Neural progenitor cell (in vitro differentiated cells): Measurements from ENCODE around the gene HTR7.

Experiments
- EZH2 ChIP-seq: fragments of 200-600 bp; sonication (generic); IDR thresholded peaks from 2 replicates; pipeline ENCODE4 v1.6.1; 2017; ENCODE audit warnings: antibody characterized with exemption, mild to moderate bottlenecking, moderate library complexity
- EZH2phosphoT487 ChIP-seq: fragments of 200-600 bp; sonication (generic); IDR thresholded peaks from 2 replicates; pipeline ENCODE4 v1.6.1; 2017; ENCODE audit warnings: antibody characterized with exemption
- TF ChIP-seq, protein P1 (sequence below): fragments of 200-600 bp; sonication (generic); IDR thresholded peaks from 2 replicates; pipeline ENCODE4 v1.5.1; 2017; ENCODE audit warnings: antibody characterized with exemption, mild to moderate bottlenecking

DNA sequence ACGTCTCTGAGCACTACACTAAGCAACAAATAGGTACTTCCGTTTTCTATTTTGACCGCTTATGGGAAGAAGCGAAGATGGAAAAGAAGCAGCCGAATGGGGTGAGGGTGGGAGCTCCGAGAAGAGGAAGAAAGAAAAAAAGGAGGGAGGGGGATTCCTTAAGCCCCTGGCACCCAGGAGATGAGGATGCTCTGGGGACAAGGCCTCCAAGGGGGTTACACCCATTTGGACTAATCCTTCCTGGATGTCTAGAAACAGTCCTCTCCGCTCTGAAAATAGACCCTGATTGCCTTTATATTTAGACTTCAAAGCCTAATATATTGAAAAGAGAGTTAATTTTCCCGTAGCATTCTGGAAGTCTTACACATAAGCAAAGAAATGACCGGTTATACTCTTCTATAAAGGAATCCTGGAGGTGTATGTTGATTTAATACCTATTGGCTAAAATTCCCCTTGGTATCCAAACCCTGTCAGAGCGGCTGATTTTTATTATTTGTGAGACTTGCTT is 676 bp upstream of the HTR7 start:
- TF ChIP-seq, protein P1, sequence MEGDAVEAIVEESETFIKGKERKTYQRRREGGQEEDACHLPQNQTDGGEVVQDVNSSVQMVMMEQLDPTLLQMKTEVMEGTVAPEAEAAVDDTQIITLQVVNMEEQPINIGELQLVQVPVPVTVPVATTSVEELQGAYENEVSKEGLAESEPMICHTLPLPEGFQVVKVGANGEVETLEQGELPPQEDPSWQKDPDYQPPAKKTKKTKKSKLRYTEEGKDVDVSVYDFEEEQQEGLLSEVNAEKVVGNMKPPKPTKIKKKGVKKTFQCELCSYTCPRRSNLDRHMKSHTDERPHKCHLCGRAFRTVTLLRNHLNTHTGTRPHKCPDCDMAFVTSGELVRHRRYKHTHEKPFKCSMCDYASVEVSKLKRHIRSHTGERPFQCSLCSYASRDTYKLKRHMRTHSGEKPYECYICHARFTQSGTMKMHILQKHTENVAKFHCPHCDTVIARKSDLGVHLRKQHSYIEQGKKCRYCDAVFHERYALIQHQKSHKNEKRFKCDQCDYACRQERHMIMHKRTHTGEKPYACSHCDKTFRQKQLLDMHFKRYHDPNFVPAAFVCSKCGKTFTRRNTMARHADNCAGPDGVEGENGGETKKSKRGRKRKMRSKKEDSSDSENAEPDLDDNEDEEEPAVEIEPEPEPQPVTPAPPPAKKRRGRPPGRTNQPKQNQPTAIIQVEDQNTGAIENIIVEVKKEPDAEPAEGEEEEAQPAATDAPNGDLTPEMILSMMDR, result no peak
- TF ChIP-seq EZH2, result no peak
- TF ChIP-seq EZH2phosphoT487, result no peak
